Measurements from ENCODE around the gene SAMD5.

SAMD5 gene

GRCh38 chr6:147618927-147619326, 110.4 kb downstream of the SAMD5 start:
- no peak for ATAC-seq
- TF ChIP-seq ISL1 (CRISPR knock-in tag; IDR thresholded peaks at IDR 0.05) (no peak), ZC3H10 (CRISPR knock-in tag; IDR thresholded peaks at IDR 0.05) (no peak), RARB (CRISPR knock-in tag; IDR thresholded peaks at IDR 0.05) (no peak), PPARA (CRISPR knock-in tag; IDR thresholded peaks at IDR 0.05; ENCODE audit: borderline replicate concordance) (no peak), CSDC2 (CRISPR knock-in tag; IDR thresholded peaks at IDR 0.05) (no peak), ZFP30 (CRISPR knock-in tag; IDR thresholded peaks at IDR 0.05) (no peak), PATZ1 (CRISPR knock-in tag; IDR thresholded peaks at IDR 0.05; ENCODE audit: borderline replicate concordance) (no peak), OSR1 (CRISPR knock-in tag; IDR thresholded peaks at IDR 0.05) (no peak), ESRRG (CRISPR knock-in tag; IDR thresholded peaks at IDR 0.05) (no peak), ZNF70 (CRISPR knock-in tag; IDR thresholded peaks at IDR 0.05) (no peak), ARNTL (CRISPR knock-in tag; IDR thresholded peaks at IDR 0.05; ENCODE audit: borderline replicate concordance, low read depth) (no peak), ZNF8 (CRISPR knock-in tag; IDR thresholded peaks at IDR 0.05) (no peak), BACH2 (CRISPR knock-in tag; IDR thresholded peaks at IDR 0.05; ENCODE audit: borderline replicate concordance) (no peak), TOX (CRISPR knock-in tag; IDR thresholded peaks at IDR 0.05; ENCODE audit: borderline replicate concordance) (no peak), TCF4 (CRISPR knock-in tag; IDR thresholded peaks at IDR 0.05; ENCODE audit: borderline replicate concordance) (no peak), TSHZ2 (CRISPR knock-in tag; IDR thresholded peaks at IDR 0.05) (no peak), GLIS3 (CRISPR knock-in tag; IDR thresholded peaks at IDR 0.05) (no peak), ZFP3 (CRISPR knock-in tag; IDR thresholded peaks at IDR 0.05) (no peak), ZNF565 (CRISPR knock-in tag; conservative IDR thresholded peaks at IDR 0.05; ENCODE audit: low read depth) (no peak)

Data from SK-N-SH treated with all-trans-retinoic acid at 6 μM for 48 hours (cell line).